Measurements from ENCODE around the gene IGFLR1.

IGFLR1 gene

DNA sequence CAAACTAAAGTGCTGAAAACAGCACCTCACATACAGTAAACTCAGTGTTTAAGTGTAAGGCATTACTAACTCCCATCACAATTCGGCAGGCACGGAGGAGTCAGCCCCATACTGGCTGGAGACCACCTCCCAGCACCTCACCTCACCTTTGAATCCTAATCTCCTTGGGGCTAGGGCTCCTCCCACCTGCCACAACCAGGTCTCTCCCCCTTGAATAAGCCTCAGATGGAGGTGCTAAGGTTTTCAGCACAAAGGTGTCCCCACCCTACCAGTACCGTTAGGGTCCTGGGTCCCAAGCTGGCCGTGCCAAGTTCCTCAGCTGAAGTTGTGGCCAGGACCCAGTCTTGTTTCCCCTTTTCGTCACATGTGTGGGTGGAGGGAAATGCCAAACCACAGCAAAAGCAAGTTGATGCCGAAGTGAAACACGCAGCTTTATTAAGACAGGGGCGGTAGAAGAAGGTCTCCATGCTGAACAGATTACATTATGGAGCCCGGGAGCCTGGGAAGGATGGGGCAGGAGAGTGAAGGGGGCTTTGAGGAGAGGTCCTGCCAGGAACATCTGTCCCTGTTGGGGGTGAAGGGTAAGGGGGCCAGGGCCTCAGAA is at the start of gene IGFLR1:
TSS of gene IGFLR1 (minus strand) at position 332 of the 604 bp plus-strand sequence. CDS start 1,272 bp downstream, outside the sequence.
- peak; percentile 81 for DNase-seq (ENCODE audit: low read depth)
- TF ChIP-seq POLR2A (IDR thresholded peaks at IDR 0.05; ENCODE audit: extremely low read depth, insufficient read length) = no peak
- TF ChIP-seq, protein P1, sequence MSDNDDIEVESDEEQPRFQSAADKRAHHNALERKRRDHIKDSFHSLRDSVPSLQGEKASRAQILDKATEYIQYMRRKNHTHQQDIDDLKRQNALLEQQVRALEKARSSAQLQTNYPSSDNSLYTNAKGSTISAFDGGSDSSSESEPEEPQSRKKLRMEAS (IDR thresholded peaks at IDR 0.05; ENCODE audit: low read depth, low read length) = peak; percentile 84
- TF ChIP-seq CTCF (IDR thresholded peaks at IDR 0.05; ENCODE audit: low read depth, low read length) = no peak
- peak; percentile 52; the same call in 1 of the 2 replicates for TF ChIP-seq MYC (IDR thresholded peaks at IDR 0.05; ENCODE audit: low read depth, low read length)
- H3K4me3 ChIP-seq (ENCODE audit: low read depth, low read length) = peak within 1 kb of the TSS; percentile 35

DNA sequence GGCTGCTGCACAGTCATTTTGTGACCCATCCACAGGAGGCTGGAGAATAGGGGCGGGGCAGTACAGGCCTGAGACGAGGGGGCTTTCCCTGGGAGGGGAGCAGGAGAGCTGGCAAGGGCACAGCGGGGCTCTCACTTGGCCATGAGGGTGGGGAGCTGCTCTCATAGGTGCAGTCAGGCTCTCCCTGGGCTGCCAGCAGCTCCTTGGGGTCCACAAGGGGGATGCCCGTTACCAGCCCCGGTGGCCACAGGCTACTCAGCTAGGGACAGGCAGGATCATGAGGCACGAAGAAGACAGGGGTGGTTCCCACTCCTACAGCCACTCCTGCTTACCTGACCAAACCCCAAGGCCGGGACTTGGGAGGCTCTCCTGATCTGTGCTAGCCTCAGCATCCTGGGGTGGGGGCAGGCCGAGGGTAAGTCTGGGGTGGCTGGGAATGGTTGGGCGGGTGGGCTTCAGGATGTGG is 49.6 kb upstream of the IGFLR1 start:
- DNase-seq (ENCODE audit: low read depth) = no peak
- no peak for TF ChIP-seq CTCF (IDR thresholded peaks at IDR 0.05; ENCODE audit: low read depth, low read length)
- TF ChIP-seq, protein P1 (IDR thresholded peaks at IDR 0.05; ENCODE audit: low read depth, low read length) = no peak
- TF ChIP-seq MYC (IDR thresholded peaks at IDR 0.05; ENCODE audit: low read depth, low read length) = no peak
- TF ChIP-seq POLR2A (IDR thresholded peaks at IDR 0.05; ENCODE audit: extremely low read depth, insufficient read length) = no peak
- no peak overlapping the region for H3K4me3 ChIP-seq (ENCODE audit: low read depth, low read length)

- TF ChIP-seq MYC (IDR thresholded peaks at IDR 0.05; ENCODE audit: low read depth, low read length) (no peak), CTCF (IDR thresholded peaks at IDR 0.05; ENCODE audit: low read depth, low read length) (peak; percentile 10)
- no peak overlapping the region for H3K4me3 ChIP-seq (ENCODE audit: low read depth, low read length)
- peak; percentile 11 for DNase-seq (ENCODE audit: low read depth)
Measured at GRCh38 chr19:35790981-35791813, 48.9 kb upstream of the IGFLR1 start.

DNA sequence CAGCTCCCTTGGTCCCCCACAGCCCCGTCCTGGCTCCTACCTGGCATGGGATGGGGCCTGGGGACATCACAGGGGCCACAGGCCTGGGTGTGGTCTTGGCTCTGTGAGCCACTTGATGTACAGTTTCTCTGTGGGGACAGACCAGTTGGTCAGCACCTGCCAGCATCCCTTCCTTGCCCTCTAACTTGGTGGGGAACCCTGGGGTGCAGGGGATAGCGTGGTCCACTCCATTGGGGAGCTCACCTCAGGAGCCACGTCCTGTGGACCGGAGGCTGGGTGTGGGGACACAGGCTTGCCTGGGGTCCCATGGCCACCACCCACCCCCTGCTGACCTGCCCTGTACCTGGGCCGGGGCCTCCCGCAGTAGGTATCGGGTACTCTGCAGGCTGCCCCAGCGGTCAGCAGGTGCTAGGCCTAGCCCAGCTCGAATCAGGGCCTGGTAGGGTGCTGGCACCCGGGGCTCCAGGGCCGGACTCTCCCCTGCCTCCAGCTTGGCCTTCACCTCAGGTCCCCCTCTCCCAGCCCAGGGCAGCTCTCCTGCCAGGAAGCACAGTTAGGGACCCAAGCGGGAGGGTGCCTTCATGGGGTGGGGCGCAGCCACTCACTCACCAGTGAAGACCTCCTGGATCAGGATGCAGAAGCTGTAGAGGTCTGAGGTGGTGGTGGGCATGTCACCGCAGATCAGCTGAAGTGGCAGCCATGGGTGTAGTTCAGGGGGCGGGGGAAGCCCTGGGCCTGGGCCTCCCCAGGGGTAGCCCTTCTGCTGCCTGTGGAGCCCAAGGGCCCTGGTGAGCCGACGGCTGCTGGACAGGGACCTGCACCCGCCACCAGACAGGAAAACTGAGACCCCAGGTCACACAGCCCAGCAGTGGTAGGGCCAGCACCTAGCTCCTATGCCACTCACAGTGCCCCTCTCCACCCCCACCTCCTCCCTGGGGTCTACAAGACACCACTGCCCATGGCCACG is 48.0 kb upstream of the IGFLR1 start:
- TF ChIP-seq, protein P1 (IDR thresholded peaks at IDR 0.05; ENCODE audit: low read depth, low read length) = no peak
- TF ChIP-seq CTCF (IDR thresholded peaks at IDR 0.05; ENCODE audit: low read depth, low read length) = no peak
- no peak for TF ChIP-seq MYC (IDR thresholded peaks at IDR 0.05; ENCODE audit: low read depth, low read length)
- no peak for TF ChIP-seq POLR2A (IDR thresholded peaks at IDR 0.05; ENCODE audit: extremely low read depth, insufficient read length)
- H3K4me3 ChIP-seq (ENCODE audit: low read depth, low read length) = no peak overlapping the region
- no peak for DNase-seq (ENCODE audit: low read depth)

- TF ChIP-seq, protein P1 (IDR thresholded peaks at IDR 0.05; ENCODE audit: low read depth, low read length) = no peak
- no peak for TF ChIP-seq POLR2A (IDR thresholded peaks at IDR 0.05; ENCODE audit: extremely low read depth, insufficient read length)
- TF ChIP-seq MYC (IDR thresholded peaks at IDR 0.05; ENCODE audit: low read depth, low read length) = no peak
- H3K4me3 ChIP-seq (ENCODE audit: low read depth, low read length) = no peak overlapping the region
- DNase-seq (ENCODE audit: low read depth) = no peak
Measured at GRCh38 chr19:35789195-35789977, 47.1 kb upstream of the IGFLR1 start.

All from NB4 (cell line).